Erythroblast (primary cell): Measurements from ENCODE around the gene SMC5.

Source experiments
- GATA1 ChIP-seq: IDR thresholded peaks from 2 replicates; pipeline ENCODE4 v1.6.1; 2011; ENCODE audit warnings: low read depth, mild to moderate bottlenecking, control low read depth, low read length, moderate library complexity
- POLR2A ChIP-seq: IDR thresholded peaks from 2 replicates; pipeline ENCODE4 v1.6.1; 2011; ENCODE audit warnings: mild to moderate bottlenecking, low read length

DNA sequence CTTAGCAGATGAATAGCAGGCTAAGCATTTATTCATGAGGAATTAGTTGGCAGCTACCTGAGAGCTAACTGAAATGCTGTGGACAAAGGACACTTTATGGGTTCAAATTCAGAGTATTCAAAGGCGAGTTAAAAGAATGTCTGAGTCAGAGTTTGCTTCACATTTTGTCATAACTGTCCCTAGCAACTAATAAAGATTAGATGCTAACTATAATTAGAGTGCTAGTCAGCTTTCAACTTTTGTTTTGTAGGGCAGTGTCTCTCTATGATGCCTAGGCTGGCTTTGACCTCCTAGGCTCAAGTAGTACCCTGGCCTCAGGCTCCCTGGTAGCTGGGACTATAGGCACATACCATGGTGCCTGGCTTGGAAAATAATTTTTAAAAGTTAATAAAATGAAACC lies 4.6 kb downstream of the SMC5 start:
- TF ChIP-seq POLR2A (no peak), GATA1 (no peak)
